Ishikawa (cell line): Measurements from ENCODE around the gene ACBD6.
A peak's percentile ranks its signal among the peaks of the same experiment; 100 is the strongest.

Experiments used
- CEBPB ChIP-seq: IDR thresholded peaks from 2 replicates; pipeline ENCODE4 v1.6.1; 2012
- CREB1 ChIP-seq: IDR thresholded peaks from 2 replicates; pipeline ENCODE4 v1.6.1; 2012; ENCODE audit warnings: low read depth
- EGR1 ChIP-seq: IDR thresholded peaks from 2 replicates; pipeline ENCODE4 v1.6.1; 2012
- EP300 ChIP-seq: IDR thresholded peaks from 2 replicates; pipeline ENCODE4 v1.6.1; 2012; ENCODE audit warnings: borderline replicate concordance
- FOXM1 ChIP-seq: IDR thresholded peaks from 2 replicates; pipeline ENCODE4 v1.6.1; 2012; ENCODE audit warnings: low read depth, borderline replicate concordance
- NFIC ChIP-seq: IDR thresholded peaks from 2 replicates; pipeline ENCODE4 v1.6.1; 2012
- RAD21 ChIP-seq: IDR thresholded peaks from 2 replicates; pipeline ENCODE4 v1.6.1; 2012; ENCODE audit warnings: low read depth
- TAF1 ChIP-seq: IDR thresholded peaks from 2 replicates; pipeline ENCODE4 v1.6.1; 2012; ENCODE audit warnings: low read depth, mild to moderate bottlenecking
- TCF12 ChIP-seq: IDR thresholded peaks from 2 replicates; pipeline ENCODE4 v1.6.1; 2012; ENCODE audit warnings: low read depth
- TEAD4 ChIP-seq: IDR thresholded peaks from 2 replicates; pipeline ENCODE4 v1.6.1; 2012
- YY1 ChIP-seq: IDR thresholded peaks from 2 replicates; pipeline ENCODE4 v1.6.1; 2012; ENCODE audit warnings: low read depth
- ZBTB7A ChIP-seq: IDR thresholded peaks from 2 replicates; pipeline ENCODE4 v1.6.1; 2012; ENCODE audit warnings: low read depth
- TF ChIP-seq, protein P1 (sequence below): IDR thresholded peaks from 2 replicates; pipeline ENCODE4 v1.6.1; 2012; ENCODE audit warnings: low read depth, mild to moderate bottlenecking
- TF ChIP-seq, protein P2 (sequence below): IDR thresholded peaks from 2 replicates; pipeline ENCODE4 v1.6.1; 2012
- TF ChIP-seq, protein P3 (sequence below): IDR thresholded peaks from 2 replicates; pipeline ENCODE4 v1.6.1; 2012

The ACBD6 gene

DNA sequence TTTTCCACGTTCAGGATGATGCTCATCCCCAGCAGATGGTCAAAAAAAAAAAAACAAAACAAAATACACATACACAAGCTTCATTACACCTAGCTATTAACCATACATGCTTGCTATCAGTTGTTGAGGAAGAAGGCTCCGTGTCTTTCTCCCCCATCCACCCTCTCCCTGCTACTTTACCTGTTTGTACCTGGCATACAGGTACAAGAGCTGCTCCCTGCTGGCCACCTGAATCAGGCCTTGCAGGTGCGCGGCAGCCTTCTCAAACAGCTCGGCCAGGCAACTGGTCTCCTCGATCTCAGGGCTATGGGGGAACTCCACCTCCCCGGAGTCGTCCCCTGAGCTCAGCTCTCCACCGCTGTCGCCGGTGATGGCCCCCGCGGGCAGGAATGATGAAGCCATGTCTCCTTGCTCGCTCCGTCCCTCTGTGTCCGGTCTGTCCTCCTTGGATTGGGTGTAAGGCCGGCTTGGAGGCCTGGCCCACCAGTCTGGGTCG lies 464 bp downstream of the ACBD6 start:
- TF ChIP-seq, protein P1, sequence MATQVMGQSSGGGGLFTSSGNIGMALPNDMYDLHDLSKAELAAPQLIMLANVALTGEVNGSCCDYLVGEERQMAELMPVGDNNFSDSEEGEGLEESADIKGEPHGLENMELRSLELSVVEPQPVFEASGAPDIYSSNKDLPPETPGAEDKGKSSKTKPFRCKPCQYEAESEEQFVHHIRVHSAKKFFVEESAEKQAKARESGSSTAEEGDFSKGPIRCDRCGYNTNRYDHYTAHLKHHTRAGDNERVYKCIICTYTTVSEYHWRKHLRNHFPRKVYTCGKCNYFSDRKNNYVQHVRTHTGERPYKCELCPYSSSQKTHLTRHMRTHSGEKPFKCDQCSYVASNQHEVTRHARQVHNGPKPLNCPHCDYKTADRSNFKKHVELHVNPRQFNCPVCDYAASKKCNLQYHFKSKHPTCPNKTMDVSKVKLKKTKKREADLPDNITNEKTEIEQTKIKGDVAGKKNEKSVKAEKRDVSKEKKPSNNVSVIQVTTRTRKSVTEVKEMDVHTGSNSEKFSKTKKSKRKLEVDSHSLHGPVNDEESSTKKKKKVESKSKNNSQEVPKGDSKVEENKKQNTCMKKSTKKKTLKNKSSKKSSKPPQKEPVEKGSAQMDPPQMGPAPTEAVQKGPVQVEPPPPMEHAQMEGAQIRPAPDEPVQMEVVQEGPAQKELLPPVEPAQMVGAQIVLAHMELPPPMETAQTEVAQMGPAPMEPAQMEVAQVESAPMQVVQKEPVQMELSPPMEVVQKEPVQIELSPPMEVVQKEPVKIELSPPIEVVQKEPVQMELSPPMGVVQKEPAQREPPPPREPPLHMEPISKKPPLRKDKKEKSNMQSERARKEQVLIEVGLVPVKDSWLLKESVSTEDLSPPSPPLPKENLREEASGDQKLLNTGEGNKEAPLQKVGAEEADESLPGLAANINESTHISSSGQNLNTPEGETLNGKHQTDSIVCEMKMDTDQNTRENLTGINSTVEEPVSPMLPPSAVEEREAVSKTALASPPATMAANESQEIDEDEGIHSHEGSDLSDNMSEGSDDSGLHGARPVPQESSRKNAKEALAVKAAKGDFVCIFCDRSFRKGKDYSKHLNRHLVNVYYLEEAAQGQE: no peak
- TF ChIP-seq CREB1 (no peak), EP300 (no peak), YY1 (peak; percentile 35; the same call in 1 of the 2 replicates)

DNA sequence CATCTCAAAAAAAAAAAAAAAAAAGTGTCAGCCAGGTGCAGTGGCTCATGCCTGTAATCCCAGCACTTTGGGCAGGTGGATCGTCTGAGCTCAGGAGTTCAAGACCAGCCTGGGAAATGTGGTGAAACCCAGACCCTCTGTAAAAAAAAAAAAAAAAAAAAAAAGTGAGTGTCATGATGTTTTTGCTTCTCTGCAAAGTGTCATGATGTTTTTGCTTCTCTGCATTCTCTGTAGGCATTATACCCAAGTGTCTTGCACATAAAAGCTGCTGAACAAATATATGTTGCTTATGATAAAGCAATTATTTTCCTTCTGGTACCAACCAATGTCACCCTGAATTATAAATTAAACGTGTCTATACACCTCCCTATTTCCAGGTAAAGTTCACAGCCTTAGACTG lies 1.7 kb downstream of the ACBD6 start:
- no peak for TF ChIP-seq ZBTB7A
- TF ChIP-seq NFIC: no peak
- TF ChIP-seq TCF12: no peak
- no peak for TF ChIP-seq CREB1
- TF ChIP-seq, protein P2, sequence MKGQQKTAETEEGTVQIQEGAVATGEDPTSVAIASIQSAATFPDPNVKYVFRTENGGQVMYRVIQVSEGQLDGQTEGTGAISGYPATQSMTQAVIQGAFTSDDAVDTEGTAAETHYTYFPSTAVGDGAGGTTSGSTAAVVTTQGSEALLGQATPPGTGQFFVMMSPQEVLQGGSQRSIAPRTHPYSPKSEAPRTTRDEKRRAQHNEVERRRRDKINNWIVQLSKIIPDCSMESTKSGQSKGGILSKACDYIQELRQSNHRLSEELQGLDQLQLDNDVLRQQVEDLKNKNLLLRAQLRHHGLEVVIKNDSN: no peak
- no peak for TF ChIP-seq TAF1
- TF ChIP-seq EGR1: no peak

DNA sequence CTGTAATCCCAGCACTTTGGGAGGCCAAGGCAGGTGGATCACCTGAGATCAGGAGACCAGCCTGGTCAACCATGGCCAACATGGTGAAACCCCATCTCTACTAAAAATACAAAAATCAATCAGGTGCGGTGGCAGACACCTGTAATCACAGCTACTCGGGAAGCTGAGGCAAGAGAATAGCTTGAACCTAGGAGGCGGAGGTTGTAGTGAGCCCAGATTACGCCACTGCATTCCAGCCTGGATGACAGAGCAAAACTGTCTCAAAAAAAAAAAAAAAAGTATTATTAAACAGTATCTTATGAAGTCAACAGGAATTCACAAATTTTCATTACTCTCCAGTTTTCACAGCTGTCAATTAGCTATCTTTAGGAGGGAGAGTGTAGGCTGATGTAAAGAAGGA lies 3.8 kb downstream of the ACBD6 start:
- TF ChIP-seq, protein P3, sequence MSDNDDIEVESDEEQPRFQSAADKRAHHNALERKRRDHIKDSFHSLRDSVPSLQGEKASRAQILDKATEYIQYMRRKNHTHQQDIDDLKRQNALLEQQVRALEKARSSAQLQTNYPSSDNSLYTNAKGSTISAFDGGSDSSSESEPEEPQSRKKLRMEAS: no peak
- TF ChIP-seq FOXM1 (no peak), ZBTB7A (no peak), TEAD4 (no peak), CEBPB (no peak), YY1 (no peak)
- TF ChIP-seq, protein P1: no peak
- TF ChIP-seq, protein P2: no peak

DNA sequence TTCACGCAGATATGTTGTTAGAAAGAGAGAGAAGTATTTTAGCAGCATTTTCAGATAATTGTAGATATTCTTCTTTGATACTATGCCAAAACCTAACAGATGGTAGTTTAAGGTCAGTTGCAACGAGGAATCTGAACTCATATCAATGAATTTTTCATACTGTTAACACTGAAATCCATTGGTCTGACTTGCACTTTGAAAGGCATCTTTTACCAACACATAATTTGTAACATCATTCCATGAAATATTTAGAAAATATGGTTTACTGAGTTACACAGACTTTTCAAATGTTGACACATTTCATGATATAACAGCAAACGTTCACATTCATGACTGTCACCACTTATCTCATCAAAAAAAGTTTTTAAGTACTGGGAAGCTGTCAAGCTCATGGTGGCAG lies 4.6 kb downstream of the ACBD6 start:
- TF ChIP-seq, protein P1: no peak
- TF ChIP-seq, protein P2: no peak
- TF ChIP-seq FOXM1: no peak
- no peak for TF ChIP-seq RAD21

DNA sequence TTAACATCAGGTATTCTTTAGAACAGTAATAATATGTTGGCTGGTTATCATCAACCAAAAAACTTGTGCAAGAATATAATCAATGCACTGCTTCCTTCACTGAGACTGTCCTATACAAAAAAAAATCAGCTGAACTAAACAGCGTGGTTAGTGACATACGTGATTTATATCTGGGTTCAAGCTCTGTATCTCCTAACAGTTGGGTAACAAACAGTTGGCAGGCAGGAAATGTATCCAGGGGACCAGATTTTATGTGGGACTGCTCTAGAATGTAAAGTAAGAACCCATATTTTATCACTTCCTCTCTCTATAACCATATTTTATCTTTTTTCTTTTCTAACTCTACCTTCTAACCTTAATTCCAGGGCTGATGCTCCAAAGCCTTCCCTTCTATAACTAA lies 8.0 kb downstream of the ACBD6 start:
- TF ChIP-seq CEBPB: no peak
- no peak for TF ChIP-seq TAF1
- no peak for TF ChIP-seq FOXM1
- TF ChIP-seq, protein P2: no peak
- no peak for TF ChIP-seq TEAD4
- no peak for TF ChIP-seq NFIC
- no peak for TF ChIP-seq YY1
- TF ChIP-seq, protein P3: no peak
- no peak for TF ChIP-seq EGR1
- no peak for TF ChIP-seq RAD21
